22Rv1 (cell line): ENCODE data around the gene TOP2B.

Experiments
- ZFX ChIP-seq: fragments of 450-650 bp; IDR thresholded peaks from 2 replicates; pipeline ENCODE4 v1.6.1; 2017; ENCODE audit warnings: antibody characterized with exemption, borderline replicate concordance
- TF ChIP-seq, protein P1 (sequence below): fragments of 450-650 bp; IDR thresholded peaks from 2 replicates; pipeline ENCODE4 v1.5.1; 2017; ENCODE audit warnings: mild to moderate bottlenecking

GRCh38 chr3:25565807-25566206, 98.9 kb downstream of the TOP2B start:
- TF ChIP-seq, protein P1, sequence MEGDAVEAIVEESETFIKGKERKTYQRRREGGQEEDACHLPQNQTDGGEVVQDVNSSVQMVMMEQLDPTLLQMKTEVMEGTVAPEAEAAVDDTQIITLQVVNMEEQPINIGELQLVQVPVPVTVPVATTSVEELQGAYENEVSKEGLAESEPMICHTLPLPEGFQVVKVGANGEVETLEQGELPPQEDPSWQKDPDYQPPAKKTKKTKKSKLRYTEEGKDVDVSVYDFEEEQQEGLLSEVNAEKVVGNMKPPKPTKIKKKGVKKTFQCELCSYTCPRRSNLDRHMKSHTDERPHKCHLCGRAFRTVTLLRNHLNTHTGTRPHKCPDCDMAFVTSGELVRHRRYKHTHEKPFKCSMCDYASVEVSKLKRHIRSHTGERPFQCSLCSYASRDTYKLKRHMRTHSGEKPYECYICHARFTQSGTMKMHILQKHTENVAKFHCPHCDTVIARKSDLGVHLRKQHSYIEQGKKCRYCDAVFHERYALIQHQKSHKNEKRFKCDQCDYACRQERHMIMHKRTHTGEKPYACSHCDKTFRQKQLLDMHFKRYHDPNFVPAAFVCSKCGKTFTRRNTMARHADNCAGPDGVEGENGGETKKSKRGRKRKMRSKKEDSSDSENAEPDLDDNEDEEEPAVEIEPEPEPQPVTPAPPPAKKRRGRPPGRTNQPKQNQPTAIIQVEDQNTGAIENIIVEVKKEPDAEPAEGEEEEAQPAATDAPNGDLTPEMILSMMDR, result no peak
- no peak for TF ChIP-seq ZFX
